ENCODE results near the gene MYG1.

DNA sequence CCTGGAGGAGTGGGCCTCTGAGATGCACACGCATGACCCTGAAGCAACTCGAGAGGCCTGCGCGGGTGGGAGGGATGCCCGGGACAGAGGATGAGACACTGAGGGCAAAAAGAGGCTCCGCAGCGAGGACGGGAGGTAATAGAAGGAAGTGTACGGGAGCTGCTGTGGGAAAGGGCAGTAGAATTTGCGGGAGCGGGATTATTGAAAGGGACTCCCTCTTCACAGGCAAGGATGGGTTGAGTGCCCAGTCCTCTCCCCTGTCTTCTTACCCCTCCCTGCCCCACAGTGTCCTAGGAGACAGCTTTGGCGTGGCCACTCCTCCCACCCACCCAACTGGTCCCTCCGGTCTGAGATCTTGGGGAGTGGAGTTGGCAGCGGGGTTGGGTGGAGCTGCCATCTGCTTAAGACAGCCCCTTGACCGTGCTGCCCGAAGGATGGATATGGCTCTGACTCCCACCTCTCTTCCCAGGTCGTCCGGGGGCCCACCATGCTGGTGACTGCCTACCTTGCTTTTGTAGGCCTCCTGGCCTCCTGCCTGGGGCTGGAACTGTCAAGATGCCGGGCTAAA lies 47.1 kb upstream of the MYG1 start:
- TF ChIP-seq, protein P1, sequence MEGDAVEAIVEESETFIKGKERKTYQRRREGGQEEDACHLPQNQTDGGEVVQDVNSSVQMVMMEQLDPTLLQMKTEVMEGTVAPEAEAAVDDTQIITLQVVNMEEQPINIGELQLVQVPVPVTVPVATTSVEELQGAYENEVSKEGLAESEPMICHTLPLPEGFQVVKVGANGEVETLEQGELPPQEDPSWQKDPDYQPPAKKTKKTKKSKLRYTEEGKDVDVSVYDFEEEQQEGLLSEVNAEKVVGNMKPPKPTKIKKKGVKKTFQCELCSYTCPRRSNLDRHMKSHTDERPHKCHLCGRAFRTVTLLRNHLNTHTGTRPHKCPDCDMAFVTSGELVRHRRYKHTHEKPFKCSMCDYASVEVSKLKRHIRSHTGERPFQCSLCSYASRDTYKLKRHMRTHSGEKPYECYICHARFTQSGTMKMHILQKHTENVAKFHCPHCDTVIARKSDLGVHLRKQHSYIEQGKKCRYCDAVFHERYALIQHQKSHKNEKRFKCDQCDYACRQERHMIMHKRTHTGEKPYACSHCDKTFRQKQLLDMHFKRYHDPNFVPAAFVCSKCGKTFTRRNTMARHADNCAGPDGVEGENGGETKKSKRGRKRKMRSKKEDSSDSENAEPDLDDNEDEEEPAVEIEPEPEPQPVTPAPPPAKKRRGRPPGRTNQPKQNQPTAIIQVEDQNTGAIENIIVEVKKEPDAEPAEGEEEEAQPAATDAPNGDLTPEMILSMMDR (IDR thresholded peaks at IDR 0.05), result no peak
- no peak for TF ChIP-seq POLR2A (IDR thresholded peaks at IDR 0.05)

Data from suprapubic skin (tissue), 3 donors.